HepG2 (cell line): ENCODE results near the gene KRI1. TPM values are rescaled to one million over a fixed set of nuclear protein-coding genes. Genes with fewer than 3 reads are reported as not detected.
A peak's percentile ranks its signal among the peaks of the same experiment; 100 is the strongest.

ENCODE experiments used
- ATAC-seq: fragments of 200-7000 bp; cut with Tn5 transposase; 3 replicates; pipeline ENCODE4 v1.9.1; 2020; ENCODE audit warnings: mild to moderate bottlenecking, moderate library complexity
- BruUV-seq: library from RNA; stranded (reverse); fragments of 400-500 nt; replicated peaks from 2 replicates; lab custom pipeline; 2021; lab: Mats Ljungman, UMichigan
- CTCF ChIA-PET: fragments of 300-600 bp; formaldehyde crosslinking; extraction: SDS; loops from one replicate; lab custom pipeline; 2021; ENCODE audit warnings: low total read pairs, inconsistent platforms, low intra/inter-chr PET ratio; lab: Yijun Ruan, JAX
- POLR2A ChIA-PET: fragments of 350-600 bp; sonication (Branson Sonifier 250); formaldehyde crosslinking; loops from one replicate; lab custom pipeline; 2020; ENCODE audit warnings: antibody characterized with exemption, inconsistent platforms; lab: Yijun Ruan, JAX
- DNase-seq: peaks from one replicate; pipeline ENCODE4 v3.0.0-alpha.2; 2015; ENCODE audit warnings: low spot score
- FAIRE-seq: peaks from 3 replicates; lab custom pipeline; 2011; peaks lifted over from hg19 to GRCh38; lab: Jason Lieb, UNC
- H2AFZ ChIP-seq: one replicate; pipeline ENCODE4 v1.6.1; 2011; ENCODE audit warnings: low read length, inconsistent platforms
- H3K27ac ChIP-seq: fragments of 300-600 bp; 3 replicates; pipeline ENCODE4 v1.8.0; 2011; ENCODE audit warnings: mixed run types, mild to moderate bottlenecking, mixed read lengths, low read length, inconsistent platforms; ENCODE audit not compliant: insufficient read depth; ENCODE audit errors: extremely low read length
- H3K27me3 ChIP-seq, 2 experiments: fragments of 200-600 bp in 1 of 2; 2 replicates in 1 of 2; 3 replicates in 1 of 2; pipeline versions ENCODE4 v1.6.0 to v1.8.0; 2011; ENCODE audit warnings: low read length in 2 of 2, mild to moderate bottlenecking in 2 of 2, moderate library complexity in 2 of 2, inconsistent platforms in 1 of 2; ENCODE audit not compliant: insufficient read depth in 2 of 2, control insufficient read depth in 1 of 2
- H3K36me3 ChIP-seq, 2 experiments: fragments of 200-600 bp in 1 of 2; replicated peaks in 1 of 2; 2 replicates in 1 of 2; 3 replicates in 1 of 2; pipeline versions ENCODE4 v1.5.1 to v1.8.0; 2011; ENCODE audit warnings: low read length in 2 of 2, inconsistent platforms in 1 of 2; ENCODE audit not compliant: insufficient read depth in 2 of 2, control insufficient read depth in 1 of 2
- H3K4me1 ChIP-seq: 2 replicates; pipeline ENCODE4 v1.5.1; 2012; ENCODE audit warnings: low read length, inconsistent platforms; ENCODE audit not compliant: insufficient read depth
- H3K4me2 ChIP-seq: 2 replicates; pipeline ENCODE4 v1.6.0; 2011; ENCODE audit warnings: low read depth, low read length, inconsistent platforms
- H3K4me3 ChIP-seq, 3 experiments: fragments of 200-600 bp in 1 of 3; sonication (generic), shearing (Covaris generic) in 1 of 3; replicated peaks in 1 of 3; 2 replicates each; pipeline ENCODE4 v1.5.1; 2011 to 2016; ENCODE audit warnings: low read length in 3 of 3, inconsistent platforms in 2 of 3, low read depth in 2 of 3, mild to moderate bottlenecking in 2 of 3, control low read depth in 1 of 3, mixed read lengths in 1 of 3; ENCODE audit not compliant: insufficient read depth in 1 of 3
- H3K79me2 ChIP-seq: one replicate; pipeline ENCODE4 v1.6.1; 2011; ENCODE audit warnings: low read length, inconsistent platforms; ENCODE audit not compliant: insufficient read depth
- H3K9ac ChIP-seq: 2 replicates; pipeline ENCODE4 v1.6.0; 2011; ENCODE audit warnings: mild to moderate bottlenecking, low read depth, low read length, inconsistent platforms; ENCODE audit not compliant: insufficient read depth
- H3K9me3 ChIP-seq: 2 replicates; pipeline ENCODE4 v1.5.1; 2012; ENCODE audit warnings: mild to moderate bottlenecking, low read length
- H4K20me1 ChIP-seq: 2 replicates; pipeline ENCODE4 v1.6.0; 2011; ENCODE audit warnings: inconsistent platforms, mild to moderate bottlenecking, low read length, moderate library complexity; ENCODE audit not compliant: insufficient read depth
- GTF3A ChIP-seq: sonication (generic); formaldehyde crosslinking; conservative IDR thresholded peaks from 2 replicates; pipeline ENCODE4 v1.4.0; 2020; ENCODE audit warnings: mild to moderate bottlenecking, missing genetic modification reagents
- RBAK ChIP-seq: sonication (generic); formaldehyde crosslinking; IDR thresholded peaks from 2 replicates; pipeline ENCODE4 v1.5.1; 2020; ENCODE audit warnings: mild to moderate bottlenecking, missing genetic modification reagents
- SETDB1 ChIP-seq: sonication (generic); formaldehyde crosslinking; IDR thresholded peaks from 2 replicates; pipeline ENCODE4 v1.5.1; 2020; ENCODE audit warnings: missing genetic modification reagents, mild to moderate bottlenecking, borderline replicate concordance
- ZNF121 ChIP-seq: sonication (generic); formaldehyde crosslinking; IDR thresholded peaks from 2 replicates; pipeline ENCODE4 v1.5.0; 2020; ENCODE audit warnings: mild to moderate bottlenecking, missing genetic modification reagents
- ZNF431 ChIP-seq: sonication (generic); formaldehyde crosslinking; IDR thresholded peaks from 2 replicates; pipeline ENCODE4 v1.9.0; 2022; ENCODE audit warnings: missing genetic modification reagents, low read depth, mild to moderate bottlenecking, borderline replicate concordance
- WGBS: methylation state at CpG from one replicate; pipeline ENCODE4 v1.1.6; 2017; ENCODE audit warnings: low lambda C conversion rate; 5-methylcytosine and 5-hydroxymethylcytosine counted together
- in situ Hi-C: cut with HindIII; loops from 2 replicates; pipeline ENCODE4 v1.10.0; 2017; ENCODE audit warnings: low pct_unique_long_range_greater_than_20kb; ENCODE audit not compliant: extremely low pct_ligation_motif_present
- intact Hi-C: fragments of 100-400 bp; cut with micrococcal nuclease; formaldehyde crosslinking; loops from one replicate; pipeline ENCODE4 v1.10.0; 2022; ENCODE audit not compliant: unreplicated experiment
- polyA plus RNA-seq, 8 experiments: library from polyadenylated mRNA; depleted of rRNA in 3 of 8; stranded (reverse) in 7 of 8; unstranded in 1 of 8; fragments of >200 nt; fragmentation: Illumina TruSeq in 4 of 8; extraction: Trizol in 4 of 8; gene quantifications; 2 replicates each; pipeline versions ENCODE4 v1.2.1 to v1.2.3, GENCODE V29; 2011 to 2016; ENCODE audit warnings: low read depth in 4 of 8, missing spikeins in 1 of 8, mixed read lengths in 1 of 8; ENCODE audit not compliant: insufficient read depth in 1 of 8
- total RNA-seq, 5 experiments: library from RNA; depleted of rRNA; stranded (reverse); fragments of >200 nt; fragmentation: Illumina TruSeq; extraction: Trizol; gene quantifications; 2 replicates each; pipeline ENCODE4 v1.2.3, GENCODE V29; 2016; ENCODE audit warnings: low read depth in 1 of 5

Gene KRI1
- total and polyA plus RNA-seq, 2 of the 13 experiments (the other 11 are each of a cell fraction or from before 2014, with no cell fraction given) = 9.1 to 11.7 TPM

DNA sequence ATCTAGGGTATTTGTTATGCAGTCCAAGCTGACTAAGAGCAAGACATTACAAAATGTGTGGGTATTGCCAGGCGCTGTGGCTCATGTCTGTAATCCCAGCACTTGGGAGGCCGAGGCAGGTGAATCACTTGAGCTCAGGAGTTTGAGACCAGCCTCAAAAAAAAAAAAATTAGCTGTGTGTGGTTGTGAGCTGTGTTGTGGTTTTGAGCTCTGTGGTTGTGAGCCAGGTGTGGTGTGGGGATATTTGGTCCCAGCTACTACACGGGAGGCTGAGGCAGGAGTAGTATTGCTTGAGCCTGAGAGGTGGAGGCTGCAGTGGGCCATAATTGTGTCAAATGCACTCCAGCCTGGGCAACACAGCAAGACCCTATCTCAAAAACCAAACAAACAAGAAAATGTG, 57.1 kb downstream of the KRI1 start:
- Histone ChIP-seq H3K4me1 (peaks cover 48% of the 10 kb centered on the region), H3K4me3 (no peak overlapping the region), H2AFZ (no peak overlapping the region), H3K36me3 (no peaks in the 10 kb centered on the region), H3K9ac (no peak overlapping the region), H3K9me3 (no peaks in the 10 kb centered on the region), H3K4me2 (no peak overlapping the region), H3K79me2 (no peaks in the 10 kb centered on the region), H3K27ac (no peak overlapping the region), H3K27me3 (peaks cover 0 to 9% of the 10 kb centered on the region in 2 experiments; a peak in 3 of 5 replicates), H4K20me1 (no peaks in the 10 kb centered on the region)
- FAIRE-seq (no peak), DNase-seq (no peak), ATAC-seq (no peak)
- ChIA-PET CTCF (no interaction called here), POLR2A (interaction anchor here (1.0 kb wide), 1 partner anchor 24 kb away, joined by 3 read pairs; no protein-coding TSS in a partner anchor)
- WGBS = 26% methylated on average over 3 of the region's 3 CpGs
- in situ Hi-C loops (no loop called here), intact Hi-C loops (no loop called here)
- no TSS peak for BruUV-seq
- no peak for TF ChIP-seq GTF3A
- TF ChIP-seq RBAK (CRISPR knock-in tag) = peak; percentile 24; the same call in 1 of the 2 replicates
- TF ChIP-seq ZNF121 (CRISPR knock-in tag) = peak; percentile 78

DNA sequence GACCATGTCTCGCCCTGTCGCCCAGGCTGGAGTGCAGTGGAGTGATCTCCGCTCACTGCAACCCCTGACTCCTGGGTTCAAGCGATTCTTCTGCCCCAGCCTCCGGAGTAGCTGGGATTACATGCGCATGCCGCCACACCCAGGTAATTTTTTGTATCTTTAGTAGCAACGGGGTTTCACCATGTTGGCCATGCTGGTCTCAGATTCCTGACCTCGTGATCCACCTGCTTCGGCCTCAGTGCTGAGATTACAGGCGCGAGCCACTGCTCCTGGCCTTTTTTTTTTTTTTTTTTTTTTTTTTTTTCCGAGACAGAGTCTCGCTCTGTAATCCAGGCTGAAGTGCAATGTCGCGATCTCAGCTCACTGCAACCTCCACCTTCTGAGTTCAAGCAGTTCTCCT, 57.8 kb downstream of the KRI1 start:
- no TSS peak for BruUV-seq
- no peak overlapping the region for H3K4me3 ChIP-seq
- no peak overlapping the region for H3K9ac ChIP-seq
- no peaks in the 10 kb centered on the region for H3K9me3 ChIP-seq
- 47% methylated on average over 16 of the region's 16 CpGs for WGBS
- ChIA-PET POLR2A (interaction anchor here (1.0 kb wide), 1 partner anchor 23 kb away, joined by 3 read pairs; no protein-coding TSS in a partner anchor), CTCF (no interaction called here)
- ATAC-seq = no peak
- H3K27me3 ChIP-seq = peaks cover 0 to 2% of the 10 kb centered on the region in 2 experiments; a peak in 2 of 5 replicates
- H3K4me1 ChIP-seq = peaks cover 53% of the 10 kb centered on the region
- no peak for FAIRE-seq
- intact Hi-C loops (no loop called here), in situ Hi-C loops (no loop called here)
- no peak overlapping the region for H3K27ac ChIP-seq
- no peaks in the 10 kb centered on the region for H3K79me2 ChIP-seq
- no peak overlapping the region for H2AFZ ChIP-seq
- H4K20me1 ChIP-seq = no peaks in the 10 kb centered on the region
- H3K4me2 ChIP-seq = peak overlapping the region; percentile 7; the same call in 1 of the 2 replicates
- TF ChIP-seq SETDB1 (CRISPR knock-in tag) (no peak), ZNF121 (CRISPR knock-in tag) (no peak), ZNF431 (CRISPR knock-in tag) (no peak)
- H3K36me3 ChIP-seq = no peaks in the 10 kb centered on the region
- no peak for DNase-seq
